Activated CD8-positive, alpha-beta T cell treated with anti-CD3 and anti-CD28 coated beads, Interleukin-2, amount 10 ng/mL, durations not matched to agents 7 days and 5 days (primary cell): ENCODE data around the gene CSAG2. TPM values are rescaled to one million over a fixed set of nuclear protein-coding genes. Genes with fewer than 3 reads are reported as not detected.

ENCODE experiments used
- total RNA-seq, 2 experiments: library from RNA; stranded (reverse); gene quantifications; one replicate each; pipeline ENCODE4 v1.2.3, GENCODE V29; 2021

The CSAG2 gene
- total RNA-seq, 2 experiments from 2014 or later: not detected

Other genes starting within 250 kb of the CSAG2 start
- gene GABRQ, start 71.4 kb downstream of the CSAG2 start, total RNA-seq: not detected
- not detected for gene MAGEA3, start 10.5 kb downstream of the CSAG2 start, total RNA-seq
- gene MAGEA2B, start 5.4 kb upstream of the CSAG2 start, total RNA-seq: not detected
- gene CSAG1, start 24.4 kb upstream of the CSAG2 start, total RNA-seq: not detected
- gene MAGEA12, start 24.5 kb upstream of the CSAG2 start, total RNA-seq: not detected
- not detected for gene MAGEA2, start 44.6 kb upstream of the CSAG2 start, total RNA-seq
- gene CSAG3, start 49.9 kb upstream of the CSAG2 start, total RNA-seq: not detected
- gene MAGEA6, start 60.4 kb upstream of the CSAG2 start, total RNA-seq: not detected
- 10 to 100 TPM; 11.1 to 11.6 TPM for gene CETN2, start 121.5 kb upstream of the CSAG2 start, total RNA-seq
- 10 to 100 TPM; 14.2 to 15.5 TPM for gene NSDHL, start 121.8 kb upstream of the CSAG2 start, total RNA-seq
- under 1 TPM; 0.84 to 0.97 TPM for gene ZNF185, start 188.8 kb upstream of the CSAG2 start, total RNA-seq